GM18511 (cell line): Measurements from ENCODE around the gene SHANK3.

Experiments used
- ATAC-seq: cut with Tn5 transposase; IDR thresholded peaks from one replicate; pipeline ENCODE4 v1.9.1; 2021; ENCODE audit warnings: mild to moderate bottlenecking, moderate library complexity; ENCODE audit not compliant: unreplicated experiment

Gene SHANK3

GRCh38 chr22:50677493-50678217 lies 5.0 kb downstream of the SHANK3 start:
- no peak for ATAC-seq

GRCh38 chr22:50678218-50678650 lies 5.6 kb downstream of the SHANK3 start:
- ATAC-seq, result no peak

- ATAC-seq, result no peak
Measured at GRCh38 chr22:50678651-50679521, 6.3 kb downstream of the SHANK3 start.

- no peak for ATAC-seq
Measured at GRCh38 chr22:50683086-50683993, 10.7 kb downstream of the SHANK3 start.

- no peak for ATAC-seq
Measured at GRCh38 chr22:50683994-50684371, 11.4 kb downstream of the SHANK3 start.

GRCh38 chr22:50684501-50684900 lies 11.9 kb downstream of the SHANK3 start:
- no peak for ATAC-seq

GRCh38 chr22:50684986-50685385 lies 12.4 kb downstream of the SHANK3 start:
- ATAC-seq, result no peak

GRCh38 chr22:50686794-50687193 lies 14.2 kb downstream of the SHANK3 start:
- ATAC-seq, result no peak

GRCh38 chr22:50687829-50688228 lies 15.2 kb downstream of the SHANK3 start:
- no peak for ATAC-seq

GRCh38 chr22:50688448-50688847 lies 15.8 kb downstream of the SHANK3 start:
- no peak for ATAC-seq

- no peak for ATAC-seq
Measured at GRCh38 chr22:50691521-50691920, 18.9 kb downstream of the SHANK3 start.

- ATAC-seq, result no peak
Measured at GRCh38 chr22:50693462-50693861, 20.8 kb downstream of the SHANK3 start.

GRCh38 chr22:50694099-50694605 lies 21.5 kb downstream of the SHANK3 start:
- ATAC-seq, result no peak

GRCh38 chr22:50694766-50695420 lies 22.3 kb downstream of the SHANK3 start:
- ATAC-seq, result no peak

- no peak for ATAC-seq
Measured at GRCh38 chr22:50695421-50696250, 23.0 kb downstream of the SHANK3 start.

- no peak for ATAC-seq
Measured at GRCh38 chr22:50696251-50696798, 23.7 kb downstream of the SHANK3 start.

GRCh38 chr22:50696799-50697561 lies 24.4 kb downstream of the SHANK3 start:
- ATAC-seq, result no peak
